GM23248 (cell line): ENCODE data around the gene PAPOLB. TPM values are rescaled to one million over a fixed set of nuclear protein-coding genes. Genes with fewer than 3 reads are reported as not detected.

Experiments
- DNase-seq: peaks from one replicate; pipeline ENCODE4 v3.0.0-alpha.2; 2015
- H2AFZ ChIP-seq: fragments of 200-600 bp; sonication (generic); 2 replicates; pipeline ENCODE4 v1.6.1; 2016; ENCODE audit warnings: antibody characterized with exemption
- H3F3A ChIP-seq: fragments of 200-600 bp; sonication (generic); 2 replicates; pipeline ENCODE4 v1.6.1; 2016; ENCODE audit warnings: mild to moderate bottlenecking, antibody characterized with exemption, mixed run types; ENCODE audit not compliant: insufficient read depth
- H3K27ac ChIP-seq: fragments of 200-600 bp; sonication (generic); 2 replicates; pipeline ENCODE4 v1.5.1; 2016; ENCODE audit warnings: mild to moderate bottlenecking
- H3K27me3 ChIP-seq: fragments of 200-600 bp; sonication (generic); replicated peaks from 2 replicates; pipeline ENCODE4 v1.6.1; 2016; ENCODE audit warnings: mild to moderate bottlenecking; ENCODE audit not compliant: insufficient read depth
- H3K36me3 ChIP-seq: fragments of 200-600 bp; sonication (generic); 2 replicates; pipeline ENCODE4 v1.6.1; 2016; ENCODE audit warnings: low read depth, mild to moderate bottlenecking
- H3K4me1 ChIP-seq: fragments of 200-600 bp; sonication (generic); 2 replicates; pipeline ENCODE4 v1.6.1; 2016; ENCODE audit warnings: mild to moderate bottlenecking; ENCODE audit not compliant: insufficient read depth
- H3K4me2 ChIP-seq: fragments of 200-600 bp; sonication (generic); one replicate; pipeline ENCODE4 v1.6.1; 2016; ENCODE audit warnings: mild to moderate bottlenecking; ENCODE audit not compliant: unreplicated experiment
- H3K4me3 ChIP-seq: fragments of 200-600 bp; sonication (generic); 2 replicates; pipeline ENCODE4 v1.5.1; 2016; ENCODE audit warnings: mild to moderate bottlenecking
- H3K79me2 ChIP-seq: fragments of 200-600 bp; sonication (generic); 2 replicates; pipeline ENCODE4 v1.6.1; 2016; ENCODE audit warnings: mild to moderate bottlenecking; ENCODE audit not compliant: insufficient read depth
- H3K9ac ChIP-seq: fragments of 200-600 bp; sonication (generic); 2 replicates; pipeline ENCODE4 v1.6.1; 2016; ENCODE audit warnings: mild to moderate bottlenecking
- H3K9me2 ChIP-seq: fragments of 200-600 bp; sonication (generic); 2 replicates; pipeline ENCODE4 v1.6.1; 2016; ENCODE audit warnings: mixed run types, mild to moderate bottlenecking, moderate library complexity; ENCODE audit not compliant: insufficient read depth
- H3K9me3 ChIP-seq: fragments of 200-600 bp; sonication (generic); one replicate; pipeline ENCODE4 v1.6.1; 2017; ENCODE audit warnings: low read depth
- H4K20me1 ChIP-seq: fragments of 200-600 bp; sonication (generic); 2 replicates; pipeline ENCODE4 v1.6.0; 2016; ENCODE audit not compliant: insufficient read depth
- EZH2 ChIP-seq: fragments of 200-600 bp; sonication (generic); IDR thresholded peaks from 2 replicates; pipeline ENCODE4 v1.6.1; 2018; ENCODE audit warnings: antibody characterized with exemption, mild to moderate bottlenecking; ENCODE audit not compliant: insufficient read depth, poor library complexity, severe bottlenecking
- EZH2phosphoT487 ChIP-seq: fragments of 200-600 bp; sonication (generic); IDR thresholded peaks from 2 replicates; pipeline ENCODE4 v1.6.1; 2018; ENCODE audit warnings: antibody characterized with exemption, moderate library complexity, mild to moderate bottlenecking, low read depth; ENCODE audit not compliant: insufficient read depth
- WGBS, 2 experiments: methylation state at CpG; one replicate each; pipeline ENCODE4 v1.1.6; 2015 to 2017; ENCODE audit warnings: low lambda C conversion rate in 2 of 2, low coverage in 1 of 2; ENCODE audit errors: missing lambda C conversion rate in 2 of 2; 5-methylcytosine and 5-hydroxymethylcytosine counted together
- in situ Hi-C: fragments of 300-500 bp; cut with MboI; formaldehyde crosslinking; loops from 2 replicates; pipeline ENCODE4 v1.15.0; 2020
- polyA plus RNA-seq: library from polyadenylated mRNA; unstranded; fragments of >200 nt; fragmentation: Nextera tagmentation; extraction: Ambion mirVana; gene quantifications from 2 replicates; pipeline ENCODE4 v1.2.1, GENCODE V29; 2016
- total RNA-seq: library from RNA; depleted of rRNA; stranded (reverse); fragments of >200 nt; shearing (Covaris generic); gene quantifications from 2 replicates; pipeline ENCODE4 v1.2.3, GENCODE V29; 2014

Gene PAPOLB
- total and polyA plus RNA-seq, 2 experiments from 2014 or later, result 0.11 TPM; not detected in 1

DNA sequence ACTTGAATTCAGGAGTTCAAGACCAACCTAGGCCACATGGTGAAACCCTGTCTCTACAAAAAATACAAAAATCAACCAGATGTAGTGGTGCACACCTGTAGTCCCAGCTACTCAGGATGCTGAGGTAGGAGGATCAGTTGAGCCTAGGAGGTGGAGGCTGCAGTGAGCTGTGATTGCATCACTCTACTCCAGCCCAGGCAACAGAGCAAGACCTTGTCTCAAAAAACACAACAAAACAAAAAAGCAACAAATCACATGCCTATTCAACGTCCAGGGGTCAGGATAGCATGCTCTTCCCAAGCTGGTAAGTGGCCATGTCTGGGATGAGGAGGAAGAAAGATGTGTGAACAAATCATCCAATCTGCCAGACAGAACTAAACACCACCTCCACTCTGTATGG lies 27.9 kb upstream of the PAPOLB start:
- Histone ChIP-seq H3K4me3 (no peak overlapping the region), H3K36me3 (no peaks in the 10 kb centered on the region), H3K4me1 (no peaks in the 10 kb centered on the region), H3F3A (no peaks in the 10 kb centered on the region), H3K4me2 (no peak overlapping the region), H3K79me2 (no peaks in the 10 kb centered on the region), H3K27ac (no peak overlapping the region), H3K9me3 (no peaks in the 10 kb centered on the region), H2AFZ (no peak overlapping the region), H4K20me1 (no peaks in the 10 kb centered on the region), H3K9me2 (no peaks in the 10 kb centered on the region), H3K9ac (no peak overlapping the region), H3K27me3 (no peaks in the 10 kb centered on the region; the same call in 1 of the 2 replicates)
- TF ChIP-seq EZH2phosphoT487, result no peak
- no peak for TF ChIP-seq EZH2
- no peak for DNase-seq
- in situ Hi-C loops, result no loop called here
- 21 to 35% methylated on average over 1 of the region's 1 CpG for WGBS, 2 experiments

DNA sequence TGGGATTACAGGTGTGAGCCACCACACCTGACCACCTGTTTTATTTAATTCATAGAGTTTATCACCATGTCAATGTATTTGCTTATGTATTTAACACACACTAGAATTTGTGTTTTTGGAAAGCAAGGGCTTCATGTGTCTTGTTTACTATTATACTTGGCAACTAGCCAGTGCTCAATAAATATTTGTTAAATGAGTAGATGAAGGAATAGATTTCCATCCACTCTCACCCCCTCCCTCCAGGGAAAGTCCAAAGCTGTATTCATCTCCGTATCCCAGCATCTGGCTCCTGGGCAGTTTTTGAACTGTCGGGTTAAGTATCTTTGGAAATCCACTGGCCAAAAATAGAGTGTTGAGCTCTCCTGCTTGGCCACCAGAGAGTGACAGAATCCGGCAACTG lies 26.3 kb upstream of the PAPOLB start:
- Histone ChIP-seq H3K4me2 (no peak overlapping the region), H3K9me3 (no peaks in the 10 kb centered on the region), H3K36me3 (no peaks in the 10 kb centered on the region), H3K27ac (no peak overlapping the region), H3K4me1 (no peaks in the 10 kb centered on the region), H4K20me1 (no peaks in the 10 kb centered on the region), H3K9me2 (no peaks in the 10 kb centered on the region), H2AFZ (no peak overlapping the region), H3F3A (no peaks in the 10 kb centered on the region), H3K27me3 (no peaks in the 10 kb centered on the region; the same call in 1 of the 2 replicates), H3K9ac (no peak overlapping the region), H3K4me3 (no peak overlapping the region), H3K79me2 (no peaks in the 10 kb centered on the region)
- TF ChIP-seq EZH2, result no peak
- no peak for TF ChIP-seq EZH2phosphoT487
- DNase-seq, result no peak
- in situ Hi-C loops, result no loop called here
- WGBS, 2 experiments, result 22 to 31% methylated on average over 3 of the region's 3 CpGs

DNA sequence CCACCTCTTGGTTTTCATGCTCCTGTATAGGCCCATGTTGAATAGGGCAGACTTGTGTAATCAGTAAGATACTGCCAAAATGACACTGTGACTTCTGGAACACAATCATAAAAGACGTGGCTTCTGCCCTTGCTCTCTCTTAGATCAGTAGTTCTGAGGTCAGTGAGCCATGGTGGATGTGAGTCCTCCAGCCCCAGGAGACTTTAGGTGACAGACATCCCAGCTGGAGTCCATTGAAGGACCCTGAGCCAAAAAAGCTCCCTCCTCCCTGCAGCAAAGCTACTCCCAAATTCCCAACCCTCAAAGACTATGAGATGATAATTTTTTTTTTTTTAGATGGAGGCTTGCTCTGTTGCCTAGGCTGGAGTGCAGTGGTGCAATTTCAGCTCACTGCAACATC lies 24.8 kb upstream of the PAPOLB start:
- Histone ChIP-seq H3K36me3 (no peaks in the 10 kb centered on the region), H3K79me2 (no peaks in the 10 kb centered on the region), H3K4me2 (no peak overlapping the region), H3K4me1 (peaks cover 4% of the 10 kb centered on the region; the same call in 1 of the 2 replicates), H3K27ac (no peak overlapping the region), H3F3A (peaks cover 7% of the 10 kb centered on the region), H3K9me3 (no peaks in the 10 kb centered on the region), H3K27me3 (no peaks in the 10 kb centered on the region; the same call in 1 of the 2 replicates), H4K20me1 (no peaks in the 10 kb centered on the region), H3K4me3 (no peak overlapping the region), H3K9me2 (no peaks in the 10 kb centered on the region), H2AFZ (no peak overlapping the region), H3K9ac (no peak overlapping the region)
- no peak for DNase-seq
- 0 to 5% methylated on average over 1 of the region's 1 CpG for WGBS, 2 experiments
- TF ChIP-seq EZH2phosphoT487 (no peak), EZH2 (no peak)
- in situ Hi-C loops, result no loop called here

DNA sequence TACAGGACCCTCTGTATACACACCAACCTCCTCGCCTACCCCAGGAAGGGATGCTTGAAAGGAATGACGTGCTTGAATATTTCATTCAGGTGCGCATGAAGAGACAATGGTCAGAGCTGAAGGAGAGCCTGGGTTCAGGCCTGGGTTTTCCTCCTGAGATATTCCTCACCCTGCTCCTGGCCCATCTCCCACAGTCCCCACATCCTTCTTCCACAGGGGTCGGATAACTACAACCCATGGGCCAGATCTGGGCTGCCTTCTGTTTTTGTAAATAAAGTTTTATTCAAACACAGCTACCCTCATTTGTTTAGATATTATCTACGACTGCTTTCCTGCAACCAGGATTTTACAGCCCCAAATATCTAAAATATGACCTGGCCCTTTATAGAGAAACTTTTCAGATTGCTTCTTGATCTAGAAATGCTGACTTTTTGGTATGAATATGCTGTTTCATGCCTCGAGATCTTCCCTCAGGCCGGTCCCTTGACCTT lies 23.5 kb upstream of the PAPOLB start:
- Histone ChIP-seq H3F3A (peaks cover 7% of the 10 kb centered on the region), H3K9ac (no peak overlapping the region), H3K36me3 (no peaks in the 10 kb centered on the region), H3K4me3 (no peak overlapping the region), H3K9me3 (no peaks in the 10 kb centered on the region), H3K27ac (no peak overlapping the region), H3K79me2 (no peaks in the 10 kb centered on the region), H3K9me2 (no peaks in the 10 kb centered on the region), H3K4me1 (peaks cover 4% of the 10 kb centered on the region; the same call in 1 of the 2 replicates), H3K4me2 (no peak overlapping the region), H4K20me1 (no peaks in the 10 kb centered on the region), H3K27me3 (no peaks in the 10 kb centered on the region; the same call in 1 of the 2 replicates), H2AFZ (no peak overlapping the region)
- DNase-seq, result no peak
- 80 to 85% methylated on average over 7 of the region's 7 CpGs for WGBS, 2 experiments
- TF ChIP-seq EZH2phosphoT487 (no peak), EZH2 (no peak)
- in situ Hi-C loops, result no loop called here

DNA sequence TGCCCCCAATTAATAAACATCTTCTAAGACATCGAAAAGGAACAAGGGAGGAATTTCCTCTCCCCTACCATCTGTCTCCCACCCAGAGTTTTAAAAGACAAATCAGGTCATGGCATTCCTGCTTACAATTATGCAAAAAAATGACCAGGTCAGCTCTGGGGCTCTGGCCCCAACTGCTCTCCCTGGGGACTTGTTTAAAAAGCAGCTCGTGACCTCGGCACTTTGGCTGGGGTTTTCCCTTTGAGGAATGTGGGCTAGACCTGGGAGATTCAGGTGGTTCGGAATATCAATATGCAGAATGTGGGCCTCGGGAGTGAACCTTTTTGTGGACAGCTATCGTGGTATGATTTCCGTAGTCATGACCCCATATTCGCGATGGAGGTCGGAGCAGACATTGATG lies 22.3 kb upstream of the PAPOLB start:
- TF ChIP-seq EZH2phosphoT487 (no peak), EZH2 (no peak)
- Histone ChIP-seq H3K79me2 (no peaks in the 10 kb centered on the region), H3K36me3 (no peaks in the 10 kb centered on the region), H3K4me1 (peaks cover 4% of the 10 kb centered on the region; the same call in 1 of the 2 replicates), H3K9me2 (no peaks in the 10 kb centered on the region), H3K9me3 (no peaks in the 10 kb centered on the region), H2AFZ (no peak overlapping the region), H3K4me2 (no peak overlapping the region), H3K4me3 (no peak overlapping the region), H4K20me1 (no peaks in the 10 kb centered on the region), H3K27me3 (no peaks in the 10 kb centered on the region; the same call in 1 of the 2 replicates), H3K9ac (no peak overlapping the region), H3F3A (peaks cover 7% of the 10 kb centered on the region), H3K27ac (no peak overlapping the region)
- WGBS, 2 experiments, result 43 to 47% methylated on average over 10 of the region's 10 CpGs
- no peak for DNase-seq
- in situ Hi-C loops, result no loop called here
